ENCODE measurements around the gene TNFRSF21. TPM values are rescaled to one million over a fixed set of nuclear protein-coding genes. Genes with fewer than 3 reads are reported as not detected.
"Not testable (repeated sequence)": the region's sequence is repeated elsewhere in the genome, so short reads cannot be mapped to it uniquely, and the experiment has no call there.

The TNFRSF21 gene
- total RNA-seq, 1 experiment from 2014 or later = 117 TPM

DNA sequence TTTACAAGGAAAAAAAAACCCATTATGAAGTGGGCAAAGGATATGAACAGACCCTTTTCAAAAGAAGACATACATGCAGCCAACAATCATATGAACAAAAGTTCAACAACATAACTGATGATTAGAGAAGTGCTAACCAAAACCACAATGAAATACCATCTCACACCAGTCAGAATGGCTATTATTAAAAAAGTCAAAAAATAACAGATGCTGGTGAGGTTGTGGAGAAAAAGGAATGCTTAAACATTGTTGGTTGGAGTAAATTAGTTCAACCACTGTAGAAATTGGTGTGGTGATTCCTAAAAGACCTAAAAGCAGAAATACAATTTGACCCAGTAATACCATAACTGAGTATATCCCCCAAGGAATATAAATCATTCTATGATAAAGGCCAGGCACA is 86.5 kb downstream of the TNFRSF21 start:
- DNase-seq (ENCODE audit: low spot score) = not testable (repeated sequence)

- no peak for DNase-seq (ENCODE audit: low spot score)
These were observed 88.1 kb downstream of the TNFRSF21 start for GRCh38 chr6:47221565-47221964.

DNA sequence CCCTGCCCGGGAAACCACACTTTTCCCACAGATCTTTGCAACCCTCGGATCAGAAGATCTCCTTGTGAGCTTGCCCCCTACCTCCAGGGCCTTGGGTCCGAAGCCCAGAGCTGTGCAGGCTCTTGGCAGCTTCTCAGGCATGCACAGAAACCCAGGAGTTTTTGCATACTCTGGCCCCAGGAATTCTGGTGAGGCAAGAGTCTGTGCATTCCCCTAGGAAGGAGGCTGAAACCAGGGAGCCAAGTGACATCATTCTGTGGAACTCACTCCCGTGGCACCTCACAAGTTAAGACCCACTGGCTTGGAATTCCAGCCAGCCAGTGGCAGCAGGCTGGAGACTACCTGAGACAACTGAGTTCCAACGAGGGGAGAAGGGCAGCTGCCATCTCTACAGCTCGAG is 100.1 kb downstream of the TNFRSF21 start:
- no peak for DNase-seq (ENCODE audit: low spot score)

- DNase-seq (ENCODE audit: low spot score) = no peak
These were observed 102.4 kb downstream of the TNFRSF21 start for GRCh38 chr6:47207261-47207660.

DNA sequence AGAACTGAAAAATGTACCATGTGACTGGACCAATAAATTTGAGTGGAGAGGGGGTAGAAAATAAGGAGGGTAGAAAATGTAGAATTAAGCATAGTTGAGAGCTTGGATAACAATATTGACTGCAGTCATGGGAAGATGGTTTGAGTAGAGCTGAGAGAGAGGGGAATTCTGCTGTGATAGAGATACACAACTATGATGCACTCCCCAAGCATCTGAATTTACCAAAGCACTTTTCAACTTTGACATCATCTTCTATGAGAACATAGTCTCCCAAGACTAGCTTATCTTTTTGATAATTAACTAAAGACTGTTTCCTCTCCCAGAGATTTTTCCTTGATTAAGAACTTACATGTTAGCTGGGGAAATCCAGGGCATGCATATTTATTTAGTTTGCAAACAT is 103.1 kb downstream of the TNFRSF21 start:
- peak; percentile 45 for DNase-seq (ENCODE audit: low spot score)

DNA sequence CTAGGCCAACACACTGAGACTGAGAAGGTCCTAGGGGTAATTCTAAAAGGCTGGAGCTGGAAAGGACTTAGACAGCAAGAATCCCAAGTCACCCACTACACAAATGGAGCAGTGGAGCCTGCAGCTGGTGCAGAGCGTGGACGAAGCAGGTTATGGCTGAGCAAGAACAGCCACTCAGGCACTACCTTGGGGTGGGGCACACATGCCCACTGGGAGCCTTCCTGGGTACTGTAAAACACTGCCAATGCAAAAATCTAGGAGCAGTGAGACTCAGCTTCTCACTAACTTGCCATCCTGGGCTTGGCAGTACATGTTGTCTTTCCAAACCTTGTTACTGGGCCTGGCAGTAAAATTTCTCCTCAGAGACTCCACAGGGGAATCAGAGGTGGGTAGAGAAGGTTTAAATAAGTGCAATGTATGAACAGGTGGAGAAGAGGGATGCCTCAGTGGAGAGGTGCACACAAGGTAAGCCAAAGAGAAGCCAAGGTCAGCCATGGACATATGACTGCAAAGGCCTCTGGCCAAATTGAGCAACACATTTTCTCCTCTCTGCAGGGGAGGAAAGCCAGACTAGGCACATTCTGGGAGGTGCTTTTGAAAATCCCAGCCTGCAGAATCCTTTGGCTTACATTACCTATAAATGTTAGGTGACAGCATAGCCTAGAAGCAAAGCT is 105.6 kb downstream of the TNFRSF21 start:
- DNase-seq (ENCODE audit: low spot score) = no peak

- DNase-seq (ENCODE audit: low spot score) = no peak
These were observed 106.3 kb downstream of the TNFRSF21 start for GRCh38 chr6:47203266-47203937.

DNA sequence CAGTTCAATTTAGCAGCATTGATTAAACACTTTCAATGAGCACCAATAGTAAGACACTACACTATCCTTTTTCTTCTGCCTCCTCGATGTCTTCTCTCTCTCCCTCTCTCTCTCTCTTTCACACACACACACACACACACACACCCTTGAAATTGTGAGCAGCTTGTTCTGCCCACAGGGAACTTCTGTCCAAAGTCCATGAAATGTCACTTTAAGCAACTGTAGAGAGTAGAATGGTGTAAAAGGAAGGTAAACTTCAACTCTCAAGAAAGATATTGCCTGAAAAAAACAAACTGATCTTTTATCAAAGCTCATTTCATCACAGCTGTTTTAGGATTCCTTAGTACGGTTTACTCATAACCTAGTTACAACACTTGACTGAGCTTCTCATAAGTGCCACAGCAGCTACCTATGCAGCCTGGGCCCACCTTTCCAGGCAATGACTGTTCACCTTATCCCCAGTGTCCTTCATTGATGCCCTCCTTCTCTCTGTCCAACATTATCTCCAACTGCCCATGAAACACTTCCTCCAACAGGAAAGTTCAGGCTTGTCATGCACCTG is 107.0 kb downstream of the TNFRSF21 start:
- no peak for DNase-seq (ENCODE audit: low spot score)

GRCh38 chr6:47200536-47201334 is 109.0 kb downstream of the TNFRSF21 start:
- DNase-seq (ENCODE audit: low spot score) = no peak

GRCh38 chr6:47197682-47198640 is 111.7 kb downstream of the TNFRSF21 start:
- DNase-seq (ENCODE audit: low spot score) = peak; percentile 36

DNA sequence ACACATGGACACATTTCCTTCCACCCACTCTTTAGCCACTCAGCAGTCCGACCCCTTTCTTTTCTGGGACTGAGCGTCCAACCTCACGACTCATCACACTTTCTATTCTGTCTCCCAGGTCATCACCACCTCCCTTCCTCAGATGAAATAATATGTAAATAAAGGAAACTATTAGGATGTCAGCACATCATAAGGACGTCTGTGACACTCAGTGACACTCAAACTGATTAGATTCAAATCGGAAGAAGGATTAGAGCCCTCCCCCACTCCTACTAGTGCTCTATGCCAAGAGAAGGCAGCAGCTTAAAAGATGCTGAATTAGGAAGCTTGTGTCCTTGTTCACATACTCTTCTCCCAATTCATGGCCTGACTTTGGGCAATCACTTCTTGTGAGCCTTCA is 113.6 kb downstream of the TNFRSF21 start:
- no peak for DNase-seq (ENCODE audit: low spot score)

DNA sequence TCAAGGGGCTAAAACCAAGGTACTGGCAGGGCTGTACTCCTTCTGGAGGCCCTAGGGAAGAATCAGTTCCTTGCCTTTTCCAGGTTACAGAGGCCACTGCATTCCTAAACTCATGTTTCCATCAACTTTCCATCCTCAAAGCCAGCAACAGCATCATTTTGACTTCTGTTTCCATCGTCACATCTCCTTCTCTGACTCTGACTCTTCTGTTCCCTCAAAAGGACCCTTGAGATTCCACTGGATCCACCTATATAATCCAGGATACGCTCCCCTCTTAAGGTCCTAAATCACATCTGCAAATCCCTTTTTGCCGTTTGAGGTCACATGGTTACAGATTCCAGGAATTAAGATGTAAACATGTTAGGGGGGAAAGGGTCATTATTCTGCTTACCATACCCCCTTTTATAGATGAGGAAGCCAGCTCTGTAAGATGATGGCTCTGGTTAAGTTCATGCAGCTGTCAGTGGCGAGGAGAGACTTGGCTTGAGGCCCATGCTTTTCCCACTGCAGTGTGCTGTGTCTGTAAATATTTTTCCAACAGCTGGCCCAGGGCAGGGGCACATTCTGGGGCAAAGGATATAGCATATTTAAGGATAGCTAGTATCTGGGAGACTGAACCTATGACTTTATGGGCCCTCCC is 114.6 kb downstream of the TNFRSF21 start:
- DNase-seq (ENCODE audit: low spot score) = no peak

- peak; percentile 90 for DNase-seq (ENCODE audit: low spot score)
These were observed 121.1 kb downstream of the TNFRSF21 start for GRCh38 chr6:47188588-47189021.

- peak; percentile 79 for DNase-seq (ENCODE audit: low spot score)
These were observed 121.7 kb downstream of the TNFRSF21 start for GRCh38 chr6:47187893-47188587.

GRCh38 chr6:47187113-47187512 is 122.6 kb downstream of the TNFRSF21 start:
- DNase-seq (ENCODE audit: low spot score) = peak; percentile 30

GRCh38 chr6:47182291-47182957 is 127.3 kb downstream of the TNFRSF21 start:
- peak; percentile 69 for DNase-seq (ENCODE audit: low spot score)

DNA sequence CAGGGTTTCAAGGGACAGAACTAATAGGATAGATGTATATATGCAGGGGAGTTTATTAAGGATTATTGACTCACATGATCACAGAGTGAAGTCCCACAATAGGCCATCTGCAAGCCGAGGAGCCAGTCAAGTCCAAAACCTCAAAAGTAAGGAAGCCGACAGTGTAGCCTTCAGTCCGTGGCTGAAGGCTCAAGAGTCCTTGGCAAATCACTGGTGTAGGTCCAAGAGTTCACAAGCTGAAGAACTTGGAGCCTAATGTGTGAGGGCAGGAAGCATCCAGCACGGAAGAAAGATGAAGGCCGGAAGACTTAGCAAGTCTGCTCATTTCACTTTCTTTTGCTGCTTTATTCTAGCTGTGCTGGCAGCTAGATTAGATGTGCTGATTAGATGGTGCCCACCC is 128.0 kb downstream of the TNFRSF21 start:
- no peak for DNase-seq (ENCODE audit: low spot score)
